ENCODE data around the gene TALDO1.

DNA sequence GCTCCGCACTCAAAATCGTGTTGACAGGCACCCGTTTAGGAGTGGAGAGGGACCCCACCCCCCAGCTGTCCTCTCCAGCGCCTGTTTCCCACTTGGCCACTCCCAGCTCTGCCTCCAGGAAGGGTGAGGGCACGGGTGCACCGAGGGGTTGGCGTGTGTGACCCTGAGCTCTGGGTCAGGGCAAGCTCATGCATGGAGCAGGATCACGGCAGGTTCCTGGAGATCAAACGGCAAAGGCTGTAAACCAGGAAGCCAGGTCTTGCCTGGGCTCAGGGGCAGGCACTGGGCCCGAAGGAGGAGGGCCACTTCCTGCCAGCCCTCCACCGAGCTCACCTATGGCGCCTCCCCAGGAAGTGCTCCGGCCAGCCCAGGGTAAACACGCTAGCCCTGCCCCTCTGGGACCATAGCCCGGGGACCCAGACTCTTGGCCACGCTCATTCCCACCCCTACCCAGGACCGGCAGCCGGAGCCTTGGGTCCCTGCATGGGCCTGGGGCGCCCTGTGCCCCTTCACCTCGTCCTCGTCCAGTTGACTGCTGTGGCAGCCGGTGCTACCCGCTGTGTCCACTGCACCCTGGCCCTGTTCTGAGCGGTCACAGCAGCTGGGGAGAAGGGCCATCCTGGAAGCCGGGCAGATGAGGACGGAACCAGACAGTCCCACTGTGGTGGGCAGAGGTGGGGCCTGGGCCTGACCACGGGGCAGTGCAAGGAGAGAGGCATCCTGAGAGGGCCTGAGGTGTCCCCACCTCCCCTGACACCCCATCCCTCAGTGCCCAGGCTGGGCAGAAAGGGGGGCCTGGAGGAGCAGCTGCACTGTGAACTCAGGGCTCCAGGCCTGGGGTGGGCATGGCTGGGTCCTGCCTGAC lies 42.3 kb upstream of the TALDO1 start:
- TF ChIP-seq, protein P1, sequence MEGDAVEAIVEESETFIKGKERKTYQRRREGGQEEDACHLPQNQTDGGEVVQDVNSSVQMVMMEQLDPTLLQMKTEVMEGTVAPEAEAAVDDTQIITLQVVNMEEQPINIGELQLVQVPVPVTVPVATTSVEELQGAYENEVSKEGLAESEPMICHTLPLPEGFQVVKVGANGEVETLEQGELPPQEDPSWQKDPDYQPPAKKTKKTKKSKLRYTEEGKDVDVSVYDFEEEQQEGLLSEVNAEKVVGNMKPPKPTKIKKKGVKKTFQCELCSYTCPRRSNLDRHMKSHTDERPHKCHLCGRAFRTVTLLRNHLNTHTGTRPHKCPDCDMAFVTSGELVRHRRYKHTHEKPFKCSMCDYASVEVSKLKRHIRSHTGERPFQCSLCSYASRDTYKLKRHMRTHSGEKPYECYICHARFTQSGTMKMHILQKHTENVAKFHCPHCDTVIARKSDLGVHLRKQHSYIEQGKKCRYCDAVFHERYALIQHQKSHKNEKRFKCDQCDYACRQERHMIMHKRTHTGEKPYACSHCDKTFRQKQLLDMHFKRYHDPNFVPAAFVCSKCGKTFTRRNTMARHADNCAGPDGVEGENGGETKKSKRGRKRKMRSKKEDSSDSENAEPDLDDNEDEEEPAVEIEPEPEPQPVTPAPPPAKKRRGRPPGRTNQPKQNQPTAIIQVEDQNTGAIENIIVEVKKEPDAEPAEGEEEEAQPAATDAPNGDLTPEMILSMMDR (IDR thresholded peaks at IDR 0.05): no peak
- TF ChIP-seq POLR2A (IDR thresholded peaks at IDR 0.05): peak; percentile 71 to 72
